GM21423 (cell line): ENCODE results near the gene SLC8A1.

ENCODE experiments used
- ATAC-seq: cut with Tn5 transposase; IDR thresholded peaks from one replicate; pipeline ENCODE4 v1.9.1; 2021; ENCODE audit warnings: mild to moderate bottlenecking, moderate library complexity; ENCODE audit not compliant: unreplicated experiment

SLC8A1 gene

DNA sequence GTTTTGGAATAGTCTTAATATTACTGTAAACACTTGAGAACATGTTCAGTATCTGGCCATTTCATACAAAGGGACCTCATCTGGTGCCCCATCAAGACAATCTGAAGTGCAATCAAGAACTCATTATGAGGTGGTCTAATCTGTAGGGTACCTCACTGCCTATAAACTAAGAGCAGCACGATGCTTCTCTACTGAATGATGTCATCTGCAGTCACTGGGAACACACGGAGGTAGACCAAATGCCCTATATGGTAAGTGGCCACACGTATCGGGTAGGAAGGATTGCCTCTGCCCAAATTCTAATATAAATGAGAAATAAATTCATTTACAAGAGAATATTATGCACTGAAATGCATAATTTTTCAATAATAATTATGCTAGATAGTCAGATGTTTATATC is 90.4 kb downstream of the SLC8A1 start:
- no peak for ATAC-seq

DNA sequence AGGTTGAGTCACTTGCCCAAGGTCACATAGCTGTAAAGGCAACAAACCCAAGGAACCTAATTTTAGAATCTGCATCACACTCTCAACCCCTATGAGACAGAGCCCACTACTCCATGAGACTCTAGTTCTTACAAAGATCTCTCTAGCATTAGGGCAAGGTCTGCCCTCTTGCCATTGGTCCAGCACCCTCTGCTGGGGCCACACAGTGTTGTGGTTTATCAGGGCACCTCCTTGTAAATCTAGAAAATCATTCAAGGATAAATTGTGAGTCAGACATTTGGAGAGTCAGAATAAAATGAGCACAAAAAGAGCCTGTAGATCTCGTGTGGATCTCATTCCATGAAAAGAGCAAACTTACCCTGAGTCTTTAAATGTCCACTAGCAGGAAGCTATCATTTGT is 91.2 kb downstream of the SLC8A1 start:
- no peak for ATAC-seq

DNA sequence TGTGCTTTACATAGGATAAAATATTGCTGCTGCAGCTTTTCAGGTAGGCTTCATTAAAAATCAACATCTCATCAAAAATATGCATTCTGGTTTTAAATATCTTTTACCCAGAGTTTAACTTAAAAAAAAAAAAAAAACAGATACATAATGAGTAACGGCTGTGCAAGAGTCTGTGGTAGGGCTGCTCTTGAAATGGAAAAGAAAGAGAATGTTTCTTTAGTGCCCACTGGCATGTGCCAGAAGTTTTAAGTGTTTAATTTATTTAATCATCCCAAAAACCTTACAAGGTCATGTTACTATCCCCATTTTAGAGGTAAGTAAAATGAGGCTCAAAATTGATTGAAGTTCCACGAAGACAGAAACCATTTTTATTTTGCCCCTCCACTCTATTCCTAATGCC is 92.1 kb downstream of the SLC8A1 start:
- no peak for ATAC-seq

DNA sequence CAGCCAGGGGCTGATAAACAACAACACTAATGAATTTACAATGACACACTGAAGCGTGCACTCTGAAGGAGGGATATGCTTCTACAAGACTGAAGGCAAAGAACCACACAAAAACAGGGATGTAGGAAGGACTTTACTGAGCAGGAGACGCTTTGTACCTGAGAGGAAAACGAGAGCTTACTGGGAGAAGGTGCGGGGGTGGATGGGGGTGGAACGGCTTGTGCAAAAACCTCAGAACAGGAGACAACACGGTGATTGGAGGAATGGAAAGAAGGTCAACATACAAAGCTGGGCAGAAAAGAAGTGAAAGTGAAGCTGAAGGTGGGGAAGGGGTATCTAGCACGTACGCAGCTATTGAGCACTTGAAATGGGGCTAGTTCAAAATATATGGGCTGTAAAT is 93.1 kb downstream of the SLC8A1 start:
- ATAC-seq: no peak

DNA sequence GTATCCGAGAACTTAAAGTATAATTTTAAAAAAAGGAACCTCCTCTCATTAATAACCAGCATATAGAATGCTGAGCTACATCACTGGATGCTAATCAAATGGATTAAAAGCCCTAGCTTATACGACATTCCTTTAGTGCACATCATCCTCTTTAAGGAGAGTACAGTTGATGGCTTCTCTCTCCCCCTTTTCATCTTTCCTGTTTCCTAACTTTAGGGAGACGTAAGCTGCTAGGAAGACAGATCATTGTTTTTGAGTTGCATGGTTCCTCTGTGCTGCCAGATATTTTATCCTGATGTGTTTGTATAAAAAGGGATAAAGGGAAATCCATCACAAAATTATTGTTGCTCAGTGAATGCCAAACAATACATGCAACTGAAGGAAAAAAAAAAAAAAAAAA is 94.2 kb downstream of the SLC8A1 start:
- ATAC-seq: no peak

DNA sequence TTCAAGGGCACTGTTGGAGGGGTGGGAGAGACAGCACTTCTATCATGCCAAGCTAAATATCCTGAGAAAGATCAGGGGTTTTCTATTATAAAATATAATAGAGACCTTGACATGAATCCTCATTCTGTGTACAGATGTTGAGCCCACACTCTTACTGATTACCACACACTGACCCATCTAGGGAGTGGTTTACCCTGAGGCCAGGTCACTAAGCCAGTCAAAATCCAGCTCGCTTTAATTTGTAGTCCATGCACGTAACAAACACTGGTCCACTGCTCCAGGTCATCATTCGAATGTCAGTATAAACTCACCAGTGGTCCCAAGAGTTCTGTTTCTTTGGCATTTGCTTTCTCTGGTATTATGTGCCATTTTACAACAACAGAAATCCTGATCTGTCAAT is 96.4 kb downstream of the SLC8A1 start:
- no peak for ATAC-seq

DNA sequence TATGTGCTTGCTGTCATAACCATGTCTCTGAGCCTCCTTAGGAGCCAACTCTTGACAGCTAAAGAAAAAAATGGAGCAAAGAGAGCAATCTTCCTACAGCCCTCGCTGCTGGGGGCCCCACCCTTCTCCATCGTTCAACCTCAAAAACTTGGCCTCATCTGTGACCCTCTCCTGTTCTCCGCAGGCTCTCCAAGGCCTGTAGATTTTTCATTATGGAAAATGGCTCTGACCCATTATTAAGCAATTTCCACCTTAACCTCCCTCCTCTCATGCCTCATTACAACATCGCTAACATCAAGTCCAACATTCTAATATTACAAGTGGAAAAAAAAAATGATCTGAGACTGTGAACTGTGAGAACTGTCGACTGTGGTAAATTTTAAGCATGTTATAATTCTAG is 98.7 kb downstream of the SLC8A1 start:
- ATAC-seq: no peak

DNA sequence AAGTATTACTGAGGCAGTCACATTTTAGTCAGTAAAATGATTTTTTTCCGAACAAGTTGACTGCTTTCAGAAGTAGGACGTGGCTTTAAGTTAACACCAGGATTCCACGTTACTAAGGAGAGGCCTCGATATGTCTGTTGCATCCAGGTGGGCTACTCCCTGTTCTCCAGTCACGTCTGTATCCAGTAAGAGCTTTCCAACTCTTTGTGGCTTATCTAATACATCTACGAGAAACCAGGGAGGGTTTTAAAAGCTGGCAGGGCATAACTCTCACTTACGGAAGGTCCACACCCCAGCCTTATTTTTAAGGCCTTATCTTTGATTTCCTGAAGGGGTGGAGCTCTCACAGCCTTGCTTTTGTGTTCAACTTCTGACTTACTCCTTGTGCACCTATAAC is 99.2 kb downstream of the SLC8A1 start:
- ATAC-seq: no peak

DNA sequence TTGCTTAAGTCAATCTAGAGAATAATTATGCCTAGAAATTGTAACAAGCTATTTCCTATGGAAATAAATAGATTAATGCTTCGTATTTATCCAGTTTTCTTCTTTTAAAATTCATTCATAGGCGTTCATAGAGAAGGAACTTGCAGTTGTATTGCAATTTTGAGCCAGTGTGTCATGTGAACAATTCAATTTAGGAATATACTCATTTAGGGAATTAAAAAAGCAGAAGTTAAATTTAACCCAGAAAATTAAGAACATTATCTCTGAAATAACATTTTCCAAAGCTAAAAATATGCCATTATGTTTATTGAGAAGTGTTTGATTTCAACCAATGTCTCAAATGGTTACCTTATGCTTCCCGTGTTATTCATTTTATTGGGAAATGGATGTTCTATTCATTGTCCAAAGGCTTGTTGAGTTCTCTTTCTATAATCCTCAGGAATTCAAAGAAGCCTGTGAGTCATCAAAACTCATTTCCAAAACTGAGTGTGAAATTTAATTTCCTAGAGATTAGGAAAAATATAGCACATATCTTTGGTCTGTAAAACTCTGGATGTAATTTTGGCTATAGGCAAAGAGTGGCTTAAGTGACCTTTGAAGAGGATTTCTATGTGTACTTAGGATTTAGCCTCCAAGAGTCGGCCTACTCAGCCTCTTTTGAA is 99.7 kb downstream of the SLC8A1 start:
- no peak for ATAC-seq

DNA sequence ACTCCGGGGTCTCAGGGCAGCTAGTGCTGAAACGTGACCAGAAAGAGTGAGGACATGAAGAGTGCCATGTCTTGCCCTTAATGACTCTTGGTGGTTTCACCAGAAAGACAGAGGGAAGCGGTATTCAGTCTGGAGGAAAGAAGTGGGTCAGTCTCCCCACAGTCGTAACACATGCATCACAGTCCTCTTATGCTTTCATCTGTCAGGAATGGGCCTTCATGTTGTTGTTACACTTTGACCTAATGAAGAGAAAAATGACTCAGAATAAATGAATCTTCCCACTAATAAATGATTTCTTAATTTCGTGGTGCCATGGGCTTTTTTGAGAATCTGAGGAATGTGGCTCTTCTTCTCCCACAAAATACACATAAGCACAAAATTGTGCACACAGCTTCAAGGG is 103.2 kb downstream of the SLC8A1 start:
- no peak for ATAC-seq

DNA sequence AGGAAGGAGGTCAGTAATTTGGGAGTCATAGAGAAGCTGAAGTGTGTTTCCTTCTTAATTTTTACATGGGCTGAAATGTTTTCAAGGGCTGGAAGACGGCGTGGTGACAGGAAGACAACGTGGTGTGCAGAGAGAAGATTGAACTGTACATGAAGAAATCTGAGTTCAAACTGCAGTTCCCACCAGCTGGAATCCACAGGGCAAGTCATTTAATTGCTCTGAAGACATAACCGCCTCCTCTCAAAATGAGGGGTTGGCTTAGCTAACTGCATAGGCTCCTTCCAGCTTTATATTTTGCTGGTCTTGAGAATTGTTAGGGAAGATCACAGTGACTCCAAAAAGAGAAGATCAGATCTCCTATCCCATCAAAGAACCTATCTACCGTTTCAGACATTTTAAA is 103.9 kb downstream of the SLC8A1 start:
- ATAC-seq: no peak

DNA sequence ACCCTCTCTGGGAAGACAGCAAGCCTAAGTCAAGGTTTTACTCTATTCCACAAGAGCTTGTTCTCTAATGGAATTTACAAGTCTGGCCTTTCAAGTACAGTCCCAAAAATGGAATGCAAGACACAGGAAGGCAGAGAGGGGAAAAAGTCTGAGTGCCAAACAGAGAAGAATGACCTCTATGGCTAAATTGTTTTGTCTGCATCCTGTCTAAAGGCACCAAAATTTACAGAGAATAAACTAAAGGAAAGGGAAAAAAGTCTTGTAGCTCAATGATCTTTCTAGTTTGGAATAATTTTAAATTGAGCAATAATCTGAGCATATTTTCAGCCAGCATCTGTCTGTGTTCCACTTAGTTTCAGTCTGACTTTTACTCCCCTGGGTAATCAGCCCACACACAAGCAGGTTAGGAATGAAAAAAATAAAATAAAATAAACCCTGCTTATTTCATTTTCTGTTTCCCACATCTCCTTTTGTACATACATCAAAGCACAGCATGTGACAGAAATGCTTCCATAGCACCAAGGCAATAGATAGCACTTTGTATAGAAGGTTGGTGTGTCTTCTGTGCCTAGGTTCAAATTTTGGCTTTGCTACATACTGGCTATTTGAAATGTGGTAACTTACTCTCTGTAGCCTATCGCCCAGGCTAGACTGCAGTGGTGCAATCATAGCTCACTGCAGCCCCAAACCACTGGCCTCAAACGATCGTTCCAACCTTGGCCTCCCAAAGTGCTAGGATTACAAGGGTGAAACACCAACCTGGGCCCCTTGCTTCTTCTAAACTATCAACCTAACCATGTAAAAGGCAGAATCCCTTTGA is 105.1 kb downstream of the SLC8A1 start:
- ATAC-seq: no peak

DNA sequence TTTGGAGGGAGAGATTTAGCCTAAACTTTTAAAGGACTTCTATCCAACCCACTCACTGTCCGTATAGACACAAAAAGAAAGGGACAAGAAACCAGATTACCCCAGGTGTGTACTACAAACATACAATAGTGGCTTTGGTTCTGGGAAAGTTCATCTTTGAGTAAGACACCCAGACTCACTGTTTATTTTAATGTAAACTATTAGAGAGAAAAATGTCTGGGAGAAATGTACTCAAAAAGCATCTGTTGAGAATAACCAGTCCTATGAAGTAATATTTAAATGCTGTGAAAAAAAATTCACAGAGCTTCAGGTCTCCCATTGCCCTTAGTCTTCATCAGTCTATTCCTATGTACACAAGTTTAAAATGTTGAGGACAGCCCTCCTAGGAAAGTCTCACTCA is 107.5 kb downstream of the SLC8A1 start:
- no peak for ATAC-seq

DNA sequence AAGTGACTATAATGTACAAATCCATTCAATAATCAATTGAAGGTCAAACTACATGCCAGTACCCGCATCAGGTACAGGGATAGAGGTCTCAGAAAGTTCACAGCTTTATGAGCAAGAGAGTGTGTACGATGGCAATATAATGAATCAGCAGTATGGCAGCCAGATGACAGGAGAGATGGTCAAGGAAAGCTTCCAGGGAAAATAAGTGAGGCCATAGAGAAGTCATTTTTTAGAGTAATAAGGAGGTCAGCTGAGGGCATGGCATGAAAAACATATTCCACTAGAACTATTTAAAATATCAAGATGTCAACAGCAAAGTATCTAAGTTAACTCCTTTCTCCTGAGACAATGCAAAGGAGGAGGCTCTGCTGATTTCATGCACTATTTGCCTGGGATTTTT is 108.0 kb downstream of the SLC8A1 start:
- no peak for ATAC-seq

DNA sequence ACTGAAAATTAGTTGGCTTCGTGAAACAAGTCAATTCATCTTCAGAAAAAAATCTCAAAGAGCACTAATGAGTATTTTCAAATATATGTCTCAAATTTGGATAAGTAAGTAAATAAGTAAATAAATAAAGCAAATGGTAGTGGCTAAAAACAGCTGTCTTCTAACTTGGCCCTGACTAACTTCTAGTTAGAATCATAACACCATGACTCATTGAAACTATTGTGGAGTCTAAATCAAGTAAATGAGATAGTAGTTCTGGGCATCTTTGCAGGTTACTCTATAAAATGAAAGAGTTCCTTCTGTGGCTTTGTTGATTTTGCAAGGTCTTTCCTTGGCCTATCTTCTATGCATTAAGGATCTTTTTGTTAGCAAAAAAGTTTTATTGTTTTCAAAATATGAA is 110.7 kb downstream of the SLC8A1 start:
- ATAC-seq: no peak

DNA sequence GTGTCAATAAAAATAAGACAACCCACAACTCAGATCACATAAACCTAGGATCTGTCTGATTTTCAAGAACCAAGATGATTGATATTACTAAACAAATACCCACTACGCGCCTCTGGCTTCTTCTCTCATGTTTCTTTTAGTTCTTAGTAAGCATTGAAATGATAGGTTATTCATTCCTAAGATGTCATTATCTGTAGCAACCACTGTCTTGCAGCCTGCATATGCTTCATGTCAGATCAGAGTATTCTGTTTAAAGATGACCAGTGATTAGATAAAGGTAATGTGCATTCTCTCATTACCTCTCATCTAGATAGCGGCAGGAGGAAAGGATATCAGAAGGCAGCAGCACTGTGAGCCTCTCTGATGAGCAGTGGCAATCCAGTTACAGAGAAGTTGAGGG is 112.9 kb downstream of the SLC8A1 start:
- ATAC-seq: no peak

DNA sequence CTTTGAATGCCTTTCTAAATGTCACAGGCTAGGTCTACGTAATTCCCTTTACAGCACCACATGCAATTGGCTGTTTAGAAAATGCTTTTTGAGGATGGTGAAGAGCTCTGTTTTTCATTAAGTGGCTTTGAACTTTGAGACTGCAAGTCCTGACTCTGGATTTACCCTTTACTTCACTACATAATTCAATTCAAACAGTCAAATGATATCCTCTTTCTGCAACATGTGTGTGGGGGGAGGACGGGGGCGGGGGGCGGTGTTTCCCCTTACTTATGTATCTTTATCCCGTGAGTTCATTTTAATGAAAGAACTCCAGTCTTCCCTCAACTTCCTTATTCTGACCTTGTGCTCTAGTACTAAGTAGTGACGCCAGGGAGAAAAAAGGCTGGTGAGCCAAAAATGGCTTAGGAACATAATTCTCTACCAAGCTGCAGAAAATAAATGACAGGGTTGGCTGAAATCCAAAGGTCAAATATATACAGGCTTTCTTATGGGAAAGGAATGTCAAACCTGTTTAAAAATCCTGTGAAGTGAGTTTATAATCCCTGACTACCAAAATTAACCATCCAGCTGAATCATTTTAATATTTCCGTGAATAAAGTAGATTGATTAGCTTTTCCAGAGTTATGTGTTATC is 119.6 kb downstream of the SLC8A1 start:
- no peak for ATAC-seq

DNA sequence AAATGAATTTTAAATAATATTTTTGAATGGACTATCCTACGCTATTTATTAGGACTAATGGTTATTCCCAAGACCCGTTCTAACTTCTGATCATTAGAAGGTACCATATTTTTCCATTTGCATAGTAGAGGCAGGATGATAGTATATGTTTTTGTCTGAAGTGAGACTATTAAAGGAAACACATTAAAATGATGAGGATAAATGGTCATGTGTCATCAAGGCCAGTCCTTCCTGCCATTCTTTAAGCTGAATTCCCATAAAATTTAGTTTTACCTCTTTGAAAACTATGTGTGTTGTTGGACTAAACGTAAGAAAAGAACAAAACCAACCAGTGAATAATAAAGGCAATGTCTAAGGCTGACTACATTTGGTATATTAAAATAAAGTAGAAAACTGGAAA is 121.8 kb downstream of the SLC8A1 start:
- ATAC-seq: no peak

DNA sequence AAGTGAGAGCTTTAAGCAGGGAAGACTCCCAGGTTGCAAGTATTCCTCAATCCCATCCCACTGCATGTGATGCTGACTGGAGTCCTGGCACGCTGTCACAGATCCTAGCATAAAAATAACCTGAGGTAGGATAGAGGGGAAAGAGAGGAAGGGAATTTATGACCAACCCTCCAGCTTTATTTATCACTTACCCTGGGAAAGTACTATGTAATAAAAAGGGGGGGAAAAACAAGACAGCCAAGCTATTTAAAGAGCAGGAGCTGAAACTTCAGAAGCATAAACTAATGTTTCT is 122.2 kb downstream of the SLC8A1 start:
- no peak for ATAC-seq

DNA sequence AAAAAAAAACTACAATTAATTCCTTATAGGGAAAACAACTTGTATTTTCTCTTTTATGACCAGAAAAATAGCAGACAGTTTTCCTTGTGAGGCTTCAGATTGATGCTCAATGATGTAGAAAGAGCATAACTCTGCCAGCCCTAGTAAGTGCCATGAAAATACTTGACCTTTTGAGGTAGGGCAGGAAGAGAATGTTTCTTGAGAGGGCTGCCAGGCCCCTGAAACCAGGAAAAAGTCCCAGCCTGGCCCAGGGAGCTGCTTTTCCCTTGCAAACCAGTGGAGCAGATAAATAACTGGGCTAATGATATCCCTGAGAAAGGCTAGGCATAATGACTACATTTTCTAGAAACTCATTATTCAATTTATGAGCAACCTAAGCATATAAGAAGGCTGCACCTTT is 126.8 kb downstream of the SLC8A1 start:
- no peak for ATAC-seq

DNA sequence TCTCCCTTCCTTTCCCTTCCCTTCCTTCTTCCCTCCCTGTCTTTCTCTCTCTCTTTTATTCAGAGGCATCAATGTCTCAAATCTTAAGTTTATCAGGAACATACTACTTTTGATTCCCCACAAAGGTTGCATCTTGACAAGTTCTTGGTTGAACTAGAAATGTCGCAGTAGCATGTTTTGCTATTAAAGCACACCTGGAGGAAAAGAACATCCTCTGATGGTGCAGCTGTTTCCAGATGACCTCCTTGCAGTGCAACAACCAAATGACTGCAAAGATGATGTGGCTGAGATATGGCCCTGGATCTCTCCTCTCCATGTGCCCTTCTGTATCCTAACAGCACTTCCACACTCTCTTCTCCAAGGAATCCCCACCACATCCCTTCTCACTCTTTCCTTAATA is 127.2 kb downstream of the SLC8A1 start:
- ATAC-seq: no peak

DNA sequence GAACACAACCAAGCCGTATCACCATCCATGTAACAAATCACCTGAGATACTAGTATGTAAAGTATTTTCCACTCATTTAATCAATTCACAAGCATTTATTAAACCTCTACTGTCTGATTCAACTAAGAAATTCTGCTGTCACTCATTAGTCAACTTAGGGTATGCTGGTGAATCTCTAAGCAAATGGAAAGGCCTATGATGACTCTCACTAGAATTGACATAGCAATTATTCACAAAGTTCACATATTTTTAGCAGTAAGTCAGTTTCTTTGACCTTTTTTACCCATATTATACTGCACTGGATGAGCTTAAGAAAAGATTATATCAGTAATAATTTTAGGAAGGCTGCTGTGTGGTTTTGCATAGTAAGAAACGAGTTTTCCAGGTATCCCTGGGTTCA is 130.1 kb downstream of the SLC8A1 start:
- no peak for ATAC-seq
